ENCODE measurements around the gene TSPYL4. TPM values are rescaled to one million over a fixed set of nuclear protein-coding genes. Genes with fewer than 3 reads are reported as not detected.
A peak's percentile ranks its signal among the peaks of the same experiment; 100 is the strongest.

Gene TSPYL4
- polyA plus RNA-seq, 1 donor (not counting 4 experiments of a cell fraction or from before 2014, with no cell fraction given), result 8.1 TPM

DNA sequence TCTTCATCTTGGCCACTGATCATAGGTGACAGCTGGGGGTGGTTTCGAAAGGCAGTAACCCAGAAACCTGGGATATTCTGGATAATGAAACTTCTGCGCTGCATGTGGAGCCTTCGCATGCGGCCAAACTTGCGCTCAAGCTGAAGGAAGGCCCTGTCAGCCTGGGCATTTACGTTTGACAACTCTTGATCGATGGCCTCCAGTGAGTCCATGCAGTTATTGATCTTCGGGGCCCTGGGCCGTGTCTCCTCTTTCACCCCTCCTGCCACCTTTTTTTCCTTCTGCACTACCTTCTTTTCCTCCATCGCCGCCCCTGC, 729 bp downstream of the TSPYL4 start:
- no peaks in the 10 kb centered on the region for H3K27me3 ChIP-seq (ENCODE audit: control insufficient read depth, extremely low read depth, insufficient read depth, low read length)
- no peaks in the 10 kb centered on the region for H3K9me3 ChIP-seq (ENCODE audit: control insufficient read depth, low read depth, low read length)
- H3K27ac ChIP-seq (ENCODE audit: control insufficient read depth, insufficient read depth, low read length), result peak overlapping the region; percentile 93
- H3K9ac ChIP-seq (ENCODE audit: control insufficient read depth, extremely low read depth, insufficient read depth, low read length), result peak overlapping the region; percentile 85
- peaks cover 3% of the 10 kb centered on the region for H4K20me1 ChIP-seq (ENCODE audit: control insufficient read depth, extremely low read depth, insufficient read depth, low read length)
- TF ChIP-seq, protein P1, sequence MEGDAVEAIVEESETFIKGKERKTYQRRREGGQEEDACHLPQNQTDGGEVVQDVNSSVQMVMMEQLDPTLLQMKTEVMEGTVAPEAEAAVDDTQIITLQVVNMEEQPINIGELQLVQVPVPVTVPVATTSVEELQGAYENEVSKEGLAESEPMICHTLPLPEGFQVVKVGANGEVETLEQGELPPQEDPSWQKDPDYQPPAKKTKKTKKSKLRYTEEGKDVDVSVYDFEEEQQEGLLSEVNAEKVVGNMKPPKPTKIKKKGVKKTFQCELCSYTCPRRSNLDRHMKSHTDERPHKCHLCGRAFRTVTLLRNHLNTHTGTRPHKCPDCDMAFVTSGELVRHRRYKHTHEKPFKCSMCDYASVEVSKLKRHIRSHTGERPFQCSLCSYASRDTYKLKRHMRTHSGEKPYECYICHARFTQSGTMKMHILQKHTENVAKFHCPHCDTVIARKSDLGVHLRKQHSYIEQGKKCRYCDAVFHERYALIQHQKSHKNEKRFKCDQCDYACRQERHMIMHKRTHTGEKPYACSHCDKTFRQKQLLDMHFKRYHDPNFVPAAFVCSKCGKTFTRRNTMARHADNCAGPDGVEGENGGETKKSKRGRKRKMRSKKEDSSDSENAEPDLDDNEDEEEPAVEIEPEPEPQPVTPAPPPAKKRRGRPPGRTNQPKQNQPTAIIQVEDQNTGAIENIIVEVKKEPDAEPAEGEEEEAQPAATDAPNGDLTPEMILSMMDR (optimal IDR thresholded peaks at IDR 0.05 in 1 of 3, IDR thresholded peaks at IDR 0.05 in 1 of 3, conservative IDR thresholded peaks at IDR 0.05 in 1 of 3; ENCODE audit: extremely low read depth in 1 of 3, insufficient read depth in 2 of 3, low read length in 3 of 3), result no peak
- FAIRE-seq (no peak), DNase-seq (ENCODE audit: low read depth, low spot score) (no peak)
- peak overlapping the region; percentile 61 to 89 (median 84) for H3K4me3 ChIP-seq (ENCODE audit: control insufficient read depth in 2 of 3, extremely low read depth in 1 of 3, insufficient read depth in 2 of 3, low read depth in 1 of 3, low read length in 3 of 3)
- H3K79me2 ChIP-seq (ENCODE audit: control insufficient read depth, insufficient read depth, low read length), result peaks cover 40% of the 10 kb centered on the region
- dilution Hi-C loops (cut with MboI; ENCODE audit: extremely low pct_ligation_motif_present, low sequenced_read_pairs), result no loop called here
- H3K4me2 ChIP-seq (ENCODE audit: control insufficient read depth, extremely low read depth, insufficient read depth, low read depth, low read length), result peak overlapping the region; percentile 87
- H3K9me1 ChIP-seq (ENCODE audit: control insufficient read depth, extremely low read depth, insufficient read depth, low read length), result peaks cover 4% of the 10 kb centered on the region
- H3K4me1 ChIP-seq (ENCODE audit: control insufficient read depth, extremely low read depth, insufficient read depth, low read length), result peaks cover 37% of the 10 kb centered on the region
- H2AFZ ChIP-seq (ENCODE audit: control insufficient read depth, low read length), result peak overlapping the region; percentile 85
- H3K36me3 ChIP-seq (ENCODE audit: control insufficient read depth in 2 of 2, extremely low read depth in 1 of 2, insufficient read depth in 2 of 2, low read length in 2 of 2), result peaks cover 0 to 17% of the 10 kb centered on the region in 2 experiments

DNA sequence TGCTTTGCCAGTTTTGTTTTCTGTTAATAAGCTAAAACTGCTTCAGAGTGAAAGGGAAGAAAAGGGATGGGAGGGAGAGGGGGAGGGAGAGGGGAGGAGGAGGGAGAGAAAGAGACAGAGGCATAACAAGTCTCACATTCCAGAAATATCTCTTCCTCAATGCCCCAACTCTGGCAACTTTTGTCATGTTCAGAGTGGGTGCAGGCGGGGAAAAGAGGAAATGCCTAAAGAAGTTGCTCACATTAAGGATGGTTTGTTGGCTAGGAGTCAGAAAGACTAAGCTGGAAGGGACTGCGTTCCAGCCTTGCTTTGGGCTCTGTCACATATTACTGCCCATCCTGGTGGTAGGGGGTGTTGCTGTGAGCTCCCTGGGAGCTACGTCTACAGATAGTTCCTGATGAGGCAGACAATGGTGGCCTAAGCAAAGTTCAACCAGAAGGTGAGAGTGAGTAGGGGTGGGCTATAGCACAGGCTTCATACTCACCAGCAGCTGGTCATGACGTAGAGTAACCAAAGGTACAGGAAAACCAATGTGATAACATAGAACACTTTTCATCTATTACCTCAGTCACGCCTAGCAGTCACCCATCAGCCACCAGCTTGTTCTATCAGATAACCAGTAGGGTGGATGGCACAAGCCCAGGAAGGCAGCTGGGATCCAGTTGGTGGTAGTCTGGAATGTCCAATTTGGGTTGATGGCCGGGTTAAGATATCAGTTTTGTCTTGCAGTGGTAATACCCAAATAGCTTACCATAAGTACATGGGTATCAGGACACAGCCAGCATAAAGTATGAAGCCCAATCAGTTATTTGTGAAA, 2.1 kb downstream of the TSPYL4 start:
- no peak overlapping the region for H3K27ac ChIP-seq (ENCODE audit: control insufficient read depth, insufficient read depth, low read length)
- dilution Hi-C loops (cut with MboI; ENCODE audit: extremely low pct_ligation_motif_present, low sequenced_read_pairs), result no loop called here
- peaks cover 40% of the 10 kb centered on the region for H3K79me2 ChIP-seq (ENCODE audit: control insufficient read depth, insufficient read depth, low read length)
- DNase-seq (ENCODE audit: low read depth, low spot score) (no peak), FAIRE-seq (peak; percentile 72)
- H4K20me1 ChIP-seq (ENCODE audit: control insufficient read depth, extremely low read depth, insufficient read depth, low read length), result peaks cover 3% of the 10 kb centered on the region
- no peak overlapping the region for H2AFZ ChIP-seq (ENCODE audit: control insufficient read depth, low read length)
- peak overlapping the region; percentile 87 for H3K4me2 ChIP-seq (ENCODE audit: control insufficient read depth, extremely low read depth, insufficient read depth, low read depth, low read length)
- peaks cover 37% of the 10 kb centered on the region for H3K4me1 ChIP-seq (ENCODE audit: control insufficient read depth, extremely low read depth, insufficient read depth, low read length)
- H3K4me3 ChIP-seq (ENCODE audit: control insufficient read depth in 2 of 3, extremely low read depth in 1 of 3, insufficient read depth in 2 of 3, low read depth in 1 of 3, low read length in 3 of 3), result peak overlapping the region in 2 of 3 experiments; percentile 58 to 84
- no peak for TF ChIP-seq EZH2 (IDR thresholded peaks at IDR 0.05; ENCODE audit: low read length)
- TF ChIP-seq, protein P1 (optimal IDR thresholded peaks at IDR 0.05 in 1 of 3, IDR thresholded peaks at IDR 0.05 in 1 of 3, conservative IDR thresholded peaks at IDR 0.05 in 1 of 3; ENCODE audit: extremely low read depth in 1 of 3, insufficient read depth in 2 of 3, low read length in 3 of 3), result no peak
- H3K36me3 ChIP-seq (ENCODE audit: control insufficient read depth in 2 of 2, extremely low read depth in 1 of 2, insufficient read depth in 2 of 2, low read length in 2 of 2), result peaks cover 0 to 17% of the 10 kb centered on the region in 2 experiments
- no peaks in the 10 kb centered on the region for H3K27me3 ChIP-seq (ENCODE audit: control insufficient read depth, extremely low read depth, insufficient read depth, low read length)
- H3K9me3 ChIP-seq (ENCODE audit: control insufficient read depth, low read depth, low read length), result no peaks in the 10 kb centered on the region
- H3K9me1 ChIP-seq (ENCODE audit: control insufficient read depth, extremely low read depth, insufficient read depth, low read length), result peaks cover 4% of the 10 kb centered on the region
- H3K9ac ChIP-seq (ENCODE audit: control insufficient read depth, extremely low read depth, insufficient read depth, low read length), result no peak overlapping the region
